HG03196 (cell line): ENCODE results near the gene ATP23.

Source experiments
- ATAC-seq: cut with Tn5 transposase; IDR thresholded peaks from one replicate; pipeline ENCODE4 v1.9.1; 2021; ENCODE audit not compliant: unreplicated experiment

The ATP23 gene

GRCh38 chr12:57941165-57941894 is at the start of gene ATP23:
TSS of gene ATP23 (plus strand) at chr12:57941567. CDS start at chr12:57941702, 135 bp downstream.
- ATAC-seq, result peak; percentile 84

- no peak for ATAC-seq
Measured at GRCh38 chr12:57892232-57892972, 49.0 kb upstream of the ATP23 start.

GRCh38 chr12:57893431-57894353 is 47.7 kb upstream of the ATP23 start:
- no peak for ATAC-seq

- ATAC-seq, result no peak
Measured at GRCh38 chr12:57894399-57895292, 46.7 kb upstream of the ATP23 start.

GRCh38 chr12:57895389-57896114 is 45.8 kb upstream of the ATP23 start:
- ATAC-seq, result no peak

- no peak for ATAC-seq
Measured at GRCh38 chr12:57896115-57896433, 45.3 kb upstream of the ATP23 start.

- no peak for ATAC-seq
Measured at GRCh38 chr12:57896434-57897201, 44.7 kb upstream of the ATP23 start.

GRCh38 chr12:57897286-57897974 is 43.9 kb upstream of the ATP23 start:
- no peak for ATAC-seq

- no peak for ATAC-seq
Measured at GRCh38 chr12:57898308-57898970, 42.9 kb upstream of the ATP23 start.

- peak; percentile 80 for ATAC-seq
Measured at GRCh38 chr12:57899010-57899662, 42.2 kb upstream of the ATP23 start.

- no peak for ATAC-seq
Measured at GRCh38 chr12:57902478-57902969, 38.8 kb upstream of the ATP23 start.

- ATAC-seq, result no peak
Measured at GRCh38 chr12:57904426-57904825, 36.9 kb upstream of the ATP23 start.

- ATAC-seq, result peak; percentile 68
Measured at GRCh38 chr12:57904848-57905811, 36.2 kb upstream of the ATP23 start.

- no peak for ATAC-seq
Measured at GRCh38 chr12:57905812-57906475, 35.4 kb upstream of the ATP23 start.

- no peak for ATAC-seq
Measured at GRCh38 chr12:57906821-57907220, 34.5 kb upstream of the ATP23 start.

- no peak for ATAC-seq
Measured at GRCh38 chr12:57907281-57907680, 34.1 kb upstream of the ATP23 start.
